SU-DHL-6 (cell line): ENCODE data around the gene MLEC.

ENCODE experiments used
- H2AFZ ChIP-seq: fragments of 200-600 bp; sonication (generic); 2 replicates; pipeline ENCODE4 v1.6.1; 2014; ENCODE audit warnings: low read depth, mild to moderate bottlenecking, moderate library complexity, mixed read lengths, antibody characterized with exemption, low read length; ENCODE audit not compliant: severe bottlenecking
- H3F3A ChIP-seq: fragments of 200-600 bp; shearing (Covaris generic); 2 replicates; pipeline ENCODE4 v1.6.0; 2016; ENCODE audit warnings: antibody characterized with exemption, mild to moderate bottlenecking; ENCODE audit not compliant: insufficient read depth
- H3K27ac ChIP-seq: fragments of 200-600 bp; sonication (generic); 2 replicates; pipeline ENCODE4 v1.5.1; 2016; ENCODE audit warnings: low read depth, mild to moderate bottlenecking, low read length, moderate library complexity, mixed read lengths
- H3K27me3 ChIP-seq: fragments of 200-600 bp; sonication (generic), shearing (Covaris generic); 2 replicates; pipeline ENCODE4 v1.6.0; 2014; ENCODE audit warnings: mild to moderate bottlenecking, low read length
- H3K36me3 ChIP-seq: fragments of 200-600 bp; sonication (generic); 2 replicates; pipeline ENCODE4 v1.6.1; 2014; ENCODE audit warnings: mild to moderate bottlenecking, low read length, mixed read lengths
- H3K4me2 ChIP-seq: fragments of 300-600, 200-600 bp; shearing (Covaris generic), sonication (generic); 2 replicates; pipeline ENCODE4 v1.6.0; 2014; ENCODE audit warnings: low read length, low read depth, mild to moderate bottlenecking; ENCODE audit not compliant: poor library complexity, severe bottlenecking
- H3K4me3 ChIP-seq: fragments of 200-600 bp; sonication (generic); 2 replicates; pipeline ENCODE4 v1.5.1; 2014; ENCODE audit warnings: antibody characterized with exemption, low read length, mild to moderate bottlenecking, mixed read lengths; ENCODE audit not compliant: insufficient read depth, poor library complexity, severe bottlenecking
- H3K79me2 ChIP-seq: fragments of 200-600 bp; sonication (generic); 2 replicates; pipeline ENCODE4 v1.6.1; 2014; ENCODE audit warnings: mild to moderate bottlenecking, low read length, moderate library complexity; ENCODE audit not compliant: insufficient read depth
- H3K9ac ChIP-seq: fragments of 200-600 bp; sonication (generic); 2 replicates; pipeline ENCODE4 v1.7.0; 2014; ENCODE audit warnings: mild to moderate bottlenecking, low read length
- H3K9me2 ChIP-seq: fragments of 200-600 bp; sonication (generic); replicated peaks from 2 replicates; pipeline ENCODE4 v1.6.1; 2014; ENCODE audit warnings: low read length; ENCODE audit not compliant: insufficient read depth
- H3K9me3 ChIP-seq: fragments of 200-600 bp; sonication (generic); 2 replicates; pipeline ENCODE4 v1.6.1; 2014; ENCODE audit warnings: low read length, mixed read lengths; ENCODE audit not compliant: insufficient read depth
- H4K20me1 ChIP-seq: fragments of 200-600 bp; sonication (generic); 2 replicates; pipeline ENCODE4 v1.6.1; 2014; ENCODE audit warnings: low read depth, mild to moderate bottlenecking, antibody characterized with exemption, low read length, moderate library complexity, mixed read lengths
- TF ChIP-seq, protein P1 (sequence below): fragments of 200-600 bp; sonication (generic); IDR thresholded peaks from one replicate; pipeline ENCODE4 v1.5.1; 2017; ENCODE audit warnings: antibody characterized with exemption, mild to moderate bottlenecking, low read length, moderate library complexity; ENCODE audit not compliant: insufficient read depth, poor library complexity, severe bottlenecking

The MLEC gene

DNA sequence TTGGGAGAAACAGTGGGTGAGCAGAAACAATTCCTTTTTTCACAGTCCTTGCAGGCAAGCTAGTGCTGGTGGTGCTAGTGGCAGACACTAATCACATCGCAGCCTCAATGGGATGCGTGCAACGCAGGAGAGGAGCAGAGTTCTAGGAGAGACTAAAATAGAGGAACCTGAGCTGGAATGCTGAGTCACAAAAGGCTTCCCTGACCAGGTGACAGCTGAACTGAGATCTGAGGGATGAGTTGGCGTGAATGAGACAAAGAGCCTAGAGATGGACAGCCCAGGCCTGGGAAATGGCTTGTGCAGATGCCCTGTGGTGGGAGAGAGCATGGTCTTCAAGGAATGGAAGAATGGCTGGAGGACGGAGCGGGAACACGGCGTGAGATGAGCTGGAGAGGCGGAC is 64.4 kb downstream of the MLEC start:
- TF ChIP-seq, protein P1, sequence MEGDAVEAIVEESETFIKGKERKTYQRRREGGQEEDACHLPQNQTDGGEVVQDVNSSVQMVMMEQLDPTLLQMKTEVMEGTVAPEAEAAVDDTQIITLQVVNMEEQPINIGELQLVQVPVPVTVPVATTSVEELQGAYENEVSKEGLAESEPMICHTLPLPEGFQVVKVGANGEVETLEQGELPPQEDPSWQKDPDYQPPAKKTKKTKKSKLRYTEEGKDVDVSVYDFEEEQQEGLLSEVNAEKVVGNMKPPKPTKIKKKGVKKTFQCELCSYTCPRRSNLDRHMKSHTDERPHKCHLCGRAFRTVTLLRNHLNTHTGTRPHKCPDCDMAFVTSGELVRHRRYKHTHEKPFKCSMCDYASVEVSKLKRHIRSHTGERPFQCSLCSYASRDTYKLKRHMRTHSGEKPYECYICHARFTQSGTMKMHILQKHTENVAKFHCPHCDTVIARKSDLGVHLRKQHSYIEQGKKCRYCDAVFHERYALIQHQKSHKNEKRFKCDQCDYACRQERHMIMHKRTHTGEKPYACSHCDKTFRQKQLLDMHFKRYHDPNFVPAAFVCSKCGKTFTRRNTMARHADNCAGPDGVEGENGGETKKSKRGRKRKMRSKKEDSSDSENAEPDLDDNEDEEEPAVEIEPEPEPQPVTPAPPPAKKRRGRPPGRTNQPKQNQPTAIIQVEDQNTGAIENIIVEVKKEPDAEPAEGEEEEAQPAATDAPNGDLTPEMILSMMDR: no peak
- Histone ChIP-seq H3K27me3 (no peaks in the 10 kb centered on the region), H3K27ac (no peak overlapping the region), H3K4me3 (no peak overlapping the region), H3K36me3 (no peaks in the 10 kb centered on the region), H3K9ac (no peak overlapping the region), H3K4me2 (no peak overlapping the region), H3K9me2 (no peaks in the 10 kb centered on the region), H3K79me2 (no peaks in the 10 kb centered on the region), H3K9me3 (no peaks in the 10 kb centered on the region), H4K20me1 (no peaks in the 10 kb centered on the region), H2AFZ (no peak overlapping the region), H3F3A (no peaks in the 10 kb centered on the region)
